ENCODE results near the gene RNF168. TPM values are rescaled to one million over a fixed set of nuclear protein-coding genes. Genes with fewer than 3 reads are reported as not detected.
"Not testable (repeated sequence)": the region's sequence is repeated elsewhere in the genome, so short reads cannot be mapped to it uniquely, and the experiment has no call there.

RNF168 gene
- total RNA-seq, 2 experiments from 2014 or later = 26.1 to 27.4 TPM

- peak overlapping the region; percentile 75 for H3K27ac Mint-ChIP-seq
- no peak overlapping the region for H3K4me3 Mint-ChIP-seq
Measured at GRCh38 chr3:196458063-196458462, 45.5 kb downstream of the RNF168 start.

GRCh38 chr3:196457470-196457869 is 46.1 kb downstream of the RNF168 start:
- H3K27me3 Mint-ChIP-seq; H3K36me3 Mint-ChIP-seq (ENCODE audit: low read depth); intact Hi-C loops (cut with DNase I, micrococcal nuclease); H3K9me3 Mint-ChIP-seq; H3K27me3 ChIP-seq (ENCODE audit: control insufficient read depth in 1 of 2, insufficient read depth in 2 of 2, low read length in 2 of 2); H3K4me3 Mint-ChIP-seq; H3K4me3 ChIP-seq (ENCODE audit: low read length); H3K36me3 ChIP-seq (ENCODE audit: insufficient read depth, low read length); H3K9me3 ChIP-seq (ENCODE audit: control insufficient read depth in 1 of 2, insufficient read depth in 1 of 2, low read length in 2 of 2); H3K4me1 ChIP-seq (ENCODE audit: insufficient read depth, low read length); H3K27ac ChIP-seq (ENCODE audit: low read depth in 1 of 2, low read length in 2 of 2); POLR2A ChIA-PET: not testable (repeated sequence)
- Mint-ChIP-seq H3K27ac (peak overlapping the region; percentile 75), H3K4me1 (ENCODE audit: low read depth) (peaks cover 15% of the 10 kb centered on the region)
- CTCF ChIA-PET = interaction anchor here (1.4 kb wide), 1 partner anchor 65 kb away, joined by 3 read pairs; no protein-coding TSS in a partner anchor
- peak; percentile 59 for ATAC-seq (ENCODE audit: poor library complexity)
- DNase-seq = peak in 4 of 14 experiments; percentile 11 to 55 (median 44)

More at GRCh38 chr3:196458063-196458462, 45.5 kb downstream of the RNF168 start:
- no peak for ATAC-seq (ENCODE audit: poor library complexity)
- Mint-ChIP-seq H3K36me3 (ENCODE audit: low read depth) (no peaks in the 10 kb centered on the region), H3K27me3 (no peaks in the 10 kb centered on the region), H3K4me1 (ENCODE audit: low read depth) (peaks cover 15% of the 10 kb centered on the region), H3K9me3 (peaks cover 3% of the 10 kb centered on the region)
- Histone ChIP-seq H3K4me3 (ENCODE audit: low read length) (no peak overlapping the region), H3K27me3 (ENCODE audit: control insufficient read depth in 1 of 2, insufficient read depth in 2 of 2, low read length in 2 of 2) (no peaks in the 10 kb centered on the region), H3K9me3 (ENCODE audit: control insufficient read depth in 1 of 2, insufficient read depth in 1 of 2, low read length in 2 of 2) (no peaks in the 10 kb centered on the region), H3K36me3 (ENCODE audit: insufficient read depth, low read length) (no peaks in the 10 kb centered on the region), H3K4me1 (ENCODE audit: insufficient read depth, low read length) (peaks cover 5% of the 10 kb centered on the region), H3K27ac (ENCODE audit: low read depth in 1 of 2, low read length in 2 of 2) (no peak overlapping the region)
- intact Hi-C loops (cut with DNase I, micrococcal nuclease) = no loop called here
- POLR2A ChIA-PET = no interaction called here
- CTCF ChIA-PET = interaction anchor here (1.4 kb wide), 1 partner anchor 65 kb away, joined by 3 read pairs; no protein-coding TSS in a partner anchor
- no peak for DNase-seq
- no peak for TF ChIP-seq CTCF (IDR thresholded peaks at IDR 0.05)

- TF ChIP-seq CTCF (IDR thresholded peaks at IDR 0.05) = no peak
- H3K9me3 ChIP-seq (ENCODE audit: control insufficient read depth in 1 of 2, insufficient read depth in 1 of 2, low read length in 2 of 2) = no peaks in the 10 kb centered on the region
- Mint-ChIP-seq H3K4me3 (no peak overlapping the region), H3K9me3 (no peaks in the 10 kb centered on the region), H3K27me3 (no peaks in the 10 kb centered on the region), H3K4me1 (ENCODE audit: low read depth) (peaks cover 15% of the 10 kb centered on the region), H3K27ac (no peak overlapping the region), H3K36me3 (ENCODE audit: low read depth) (no peaks in the 10 kb centered on the region)
- no peaks in the 10 kb centered on the region for H3K27me3 ChIP-seq (ENCODE audit: control insufficient read depth in 1 of 2, insufficient read depth in 2 of 2, low read length in 2 of 2)
- H3K27ac ChIP-seq (ENCODE audit: low read depth in 1 of 2, low read length in 2 of 2) = no peak overlapping the region
- H3K4me1 ChIP-seq (ENCODE audit: insufficient read depth, low read length) = peaks cover 5% of the 10 kb centered on the region
- no peak overlapping the region for H3K4me3 ChIP-seq (ENCODE audit: low read length)
- no peaks in the 10 kb centered on the region for H3K36me3 ChIP-seq (ENCODE audit: insufficient read depth, low read length)
- intact Hi-C loops (cut with DNase I, micrococcal nuclease) = no loop called here
- no peak for DNase-seq
- POLR2A ChIA-PET = interaction anchor here (0.6 to 2.0 kb wide), 2 partner anchors 22 to 23 kb away, joined by 4 to 5 read pairs; partner anchors contain the start of gene UBXN7
- CTCF ChIA-PET = no interaction called here
- no peak for ATAC-seq (ENCODE audit: poor library complexity)
Measured at GRCh38 chr3:196454935-196455334, 48.6 kb downstream of the RNF168 start.

GRCh38 chr3:196445391-196445790 is 58.2 kb downstream of the RNF168 start:
- H3K4me1 Mint-ChIP-seq (ENCODE audit: low read depth); DNase-seq; H3K27ac Mint-ChIP-seq; H3K36me3 ChIP-seq (ENCODE audit: insufficient read depth, low read length); H3K27me3 ChIP-seq (ENCODE audit: control insufficient read depth in 1 of 2, insufficient read depth in 2 of 2, low read length in 2 of 2); H3K27ac ChIP-seq (ENCODE audit: low read depth in 1 of 2, low read length in 2 of 2); H3K27me3 Mint-ChIP-seq; POLR2A ChIA-PET; ATAC-seq (ENCODE audit: poor library complexity); CTCF ChIA-PET; H3K36me3 Mint-ChIP-seq (ENCODE audit: low read depth); H3K4me1 ChIP-seq (ENCODE audit: insufficient read depth, low read length); H3K4me3 Mint-ChIP-seq; intact Hi-C loops (cut with DNase I, micrococcal nuclease); H3K4me3 ChIP-seq (ENCODE audit: low read length); H3K9me3 ChIP-seq (ENCODE audit: control insufficient read depth in 1 of 2, insufficient read depth in 1 of 2, low read length in 2 of 2); H3K9me3 Mint-ChIP-seq: not testable (repeated sequence)

All from CD4-positive, alpha-beta T cell (primary cell).